Peyer's patch (tissue), 4 donors: Measurements from ENCODE around the gene CYP24A1. TPM values are rescaled to one million over a fixed set of nuclear protein-coding genes. Genes with fewer than 3 reads are reported as not detected.
"Not testable (repeated sequence)": the region's sequence is repeated elsewhere in the genome, so short reads cannot be mapped to it uniquely, and the experiment has no call there.

Experiments used
- DNase-seq, 3 donors: peaks; one replicate each; pipeline ENCODE4 v3.0.0-alpha.2; 2017 to 2019
- H3K27ac ChIP-seq, 4 donors: fragments of 200-600 bp; sonication (generic); one replicate each; pipeline ENCODE4 v1.5.1; 2016 to 2019
- H3K27me3 ChIP-seq, 2 donors: fragments of 200-600 bp; sonication (generic); one replicate each; pipeline ENCODE4 v1.5.1; 2019
- H3K36me3 ChIP-seq, 3 donors: fragments of 200-600 bp; sonication (generic); one replicate each; pipeline ENCODE4 v1.5.1; 2016 to 2019
- H3K4me1 ChIP-seq, 4 donors: fragments of 200-600 bp; sonication (generic); one replicate each; pipeline ENCODE4 v1.5.1; 2016 to 2019
- H3K4me3 ChIP-seq, 4 donors: fragments of 200-600 bp; sonication (generic); 1 replicate in 3 of 4; 2 replicates in 1 of 4; pipeline ENCODE4 v1.5.1; 2016 to 2019; ENCODE audit warnings: mild to moderate bottlenecking in 1 of 4
- H3K9me3 ChIP-seq, 4 donors: fragments of 200-600 bp; sonication (generic); one replicate each; pipeline ENCODE4 v1.5.1; 2016 to 2019; ENCODE audit warnings: mild to moderate bottlenecking in 1 of 4
- POLR2A ChIP-seq, 2 donors: fragments of 450-650 bp; IDR thresholded peaks; one replicate each; pipeline ENCODE4 v1.5.1; 2017; ENCODE audit warnings: antibody characterized with exemption in 2 of 2, mild to moderate bottlenecking in 2 of 2, moderate library complexity in 2 of 2
- total RNA-seq, 4 donors: library from RNA; depleted of rRNA; stranded (reverse); fragments of >200 nt; gene quantifications; one replicate each; pipeline ENCODE4 v1.1.0, GENCODE V29; 2016
- TF ChIP-seq, protein P1 (sequence below), 6 experiments: fragments of 450-650 bp in 4 of 6; fragments of 200-600 bp in 2 of 6; sonication (generic) in 1 of 6; IDR thresholded peaks; one replicate each; pipeline ENCODE4 v1.5.1; 2017 to 2019; ENCODE audit warnings: antibody characterized with exemption in 6 of 6, mild to moderate bottlenecking in 3 of 6, moderate library complexity in 1 of 6

Gene CYP24A1
- total RNA-seq, 4 donors from 2014 or later, result not detected

DNA sequence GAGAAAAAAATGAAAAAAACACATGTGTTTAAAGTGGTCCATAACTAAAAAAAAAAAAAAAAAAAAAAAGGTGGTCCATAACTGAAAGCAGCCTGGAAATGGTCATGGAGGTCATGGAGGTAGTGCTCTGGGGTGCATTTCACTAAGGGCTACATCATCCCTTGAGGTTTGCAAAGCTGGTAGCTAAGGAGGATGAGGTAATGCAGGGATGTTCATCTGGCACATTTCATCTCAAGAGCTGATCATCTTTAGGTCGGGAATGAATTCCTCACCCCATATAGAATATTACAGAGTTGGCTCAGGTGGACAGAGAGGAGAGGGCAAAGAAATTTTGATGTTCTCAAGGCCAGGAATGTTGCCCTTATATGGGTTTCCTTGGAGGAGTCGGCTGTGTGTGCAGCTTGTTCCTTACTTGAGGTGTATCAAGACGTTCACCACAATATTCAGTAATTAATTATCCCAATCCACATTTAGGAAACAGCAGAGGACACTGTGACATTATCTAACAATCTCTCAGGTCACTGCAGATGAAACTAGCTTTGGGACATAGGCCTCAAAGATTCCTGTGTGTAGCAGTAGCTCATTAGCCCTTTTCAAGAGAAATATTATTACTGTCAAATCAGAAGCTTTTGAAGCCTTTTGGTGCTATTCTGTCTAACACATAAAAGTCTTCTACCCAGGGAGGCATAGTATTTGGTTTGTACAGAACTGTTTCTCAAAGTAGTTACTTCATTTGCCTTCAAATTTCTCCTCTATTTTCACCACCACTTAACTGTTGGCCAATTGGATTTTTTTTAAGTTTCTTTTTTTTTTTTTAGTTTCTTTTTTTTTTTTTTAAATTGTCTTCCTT, 46.8 kb downstream of the CYP24A1 start:
- DNase-seq, result no peak
- H3K9me3 ChIP-seq, result no peaks in the 10 kb centered on the region
- TF ChIP-seq, protein P1, sequence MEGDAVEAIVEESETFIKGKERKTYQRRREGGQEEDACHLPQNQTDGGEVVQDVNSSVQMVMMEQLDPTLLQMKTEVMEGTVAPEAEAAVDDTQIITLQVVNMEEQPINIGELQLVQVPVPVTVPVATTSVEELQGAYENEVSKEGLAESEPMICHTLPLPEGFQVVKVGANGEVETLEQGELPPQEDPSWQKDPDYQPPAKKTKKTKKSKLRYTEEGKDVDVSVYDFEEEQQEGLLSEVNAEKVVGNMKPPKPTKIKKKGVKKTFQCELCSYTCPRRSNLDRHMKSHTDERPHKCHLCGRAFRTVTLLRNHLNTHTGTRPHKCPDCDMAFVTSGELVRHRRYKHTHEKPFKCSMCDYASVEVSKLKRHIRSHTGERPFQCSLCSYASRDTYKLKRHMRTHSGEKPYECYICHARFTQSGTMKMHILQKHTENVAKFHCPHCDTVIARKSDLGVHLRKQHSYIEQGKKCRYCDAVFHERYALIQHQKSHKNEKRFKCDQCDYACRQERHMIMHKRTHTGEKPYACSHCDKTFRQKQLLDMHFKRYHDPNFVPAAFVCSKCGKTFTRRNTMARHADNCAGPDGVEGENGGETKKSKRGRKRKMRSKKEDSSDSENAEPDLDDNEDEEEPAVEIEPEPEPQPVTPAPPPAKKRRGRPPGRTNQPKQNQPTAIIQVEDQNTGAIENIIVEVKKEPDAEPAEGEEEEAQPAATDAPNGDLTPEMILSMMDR (IDR thresholded peaks at IDR 0.05), result no peak
- TF ChIP-seq POLR2A (IDR thresholded peaks at IDR 0.05), result no peak
- H3K4me1 ChIP-seq, result no peaks in the 10 kb centered on the region
- H3K27me3 ChIP-seq, result no peaks in the 10 kb centered on the region
- no peaks in the 10 kb centered on the region for H3K36me3 ChIP-seq
- no peak overlapping the region for H3K27ac ChIP-seq
- H3K4me3 ChIP-seq, result no peak overlapping the region

DNA sequence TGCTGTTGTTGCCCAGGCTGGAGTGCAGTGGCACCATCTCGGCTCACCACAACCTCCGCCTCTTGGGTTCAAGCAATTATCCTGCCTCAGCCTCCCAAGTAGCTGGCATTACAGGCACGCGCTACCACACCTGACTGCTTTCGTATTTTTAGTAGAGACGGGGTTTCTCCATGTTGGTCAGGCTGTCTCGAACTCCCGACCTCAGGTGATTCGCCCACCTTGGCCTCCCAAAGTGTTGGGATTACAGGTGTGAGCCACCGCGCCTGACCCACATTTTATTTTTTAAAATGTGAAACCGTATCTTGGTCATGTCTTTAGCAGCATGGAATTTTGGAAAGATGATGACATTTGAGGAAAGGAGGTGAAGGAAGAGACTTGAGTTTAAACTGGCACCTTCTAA, 47.5 kb downstream of the CYP24A1 start:
- not testable (repeated sequence) for DNase-seq, H3K27ac ChIP-seq, H3K36me3 ChIP-seq, H3K9me3 ChIP-seq, H3K4me3 ChIP-seq, H3K4me1 ChIP-seq, H3K27me3 ChIP-seq

DNA sequence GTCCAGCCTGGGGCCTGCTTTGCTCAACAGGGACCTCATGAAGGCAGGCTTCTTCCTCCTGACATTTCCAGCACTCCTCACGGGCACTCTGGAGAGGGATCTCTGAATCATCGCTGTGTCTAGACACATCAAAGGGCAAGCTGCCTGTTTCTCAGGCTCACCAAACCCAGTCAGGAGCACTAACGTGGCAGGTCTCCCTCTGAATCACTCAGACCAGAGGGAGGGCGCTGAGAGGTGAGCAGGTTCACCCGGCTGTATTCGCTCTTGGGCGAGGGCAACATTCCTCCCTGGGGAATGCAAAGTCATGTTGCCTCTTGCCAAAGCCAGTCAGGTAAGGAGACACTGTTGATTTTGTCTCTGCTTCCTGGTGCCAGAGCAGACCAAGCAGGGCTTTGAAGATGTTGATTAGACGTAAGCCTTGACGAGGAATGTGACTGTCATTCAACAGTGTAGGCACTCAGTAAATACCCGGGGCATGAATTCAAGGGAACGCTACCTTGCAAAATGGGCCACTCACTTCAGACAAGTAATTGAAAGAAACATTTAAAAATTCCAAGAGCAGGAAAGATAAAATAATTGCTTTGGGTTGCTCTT, 50.1 kb downstream of the CYP24A1 start:
- no peaks in the 10 kb centered on the region for H3K9me3 ChIP-seq
- H3K4me3 ChIP-seq, result no peak overlapping the region
- no peak for TF ChIP-seq POLR2A (IDR thresholded peaks at IDR 0.05)
- TF ChIP-seq, protein P1 (IDR thresholded peaks at IDR 0.05), result no peak
- H3K27me3 ChIP-seq, result no peaks in the 10 kb centered on the region
- H3K4me1 ChIP-seq, result no peaks in the 10 kb centered on the region
- peak in 2 of 3 donors; percentile 65 to 80 for DNase-seq
- no peaks in the 10 kb centered on the region for H3K36me3 ChIP-seq
- H3K27ac ChIP-seq, result peak overlapping the region in 1 of 4 donors; percentile 65

DNA sequence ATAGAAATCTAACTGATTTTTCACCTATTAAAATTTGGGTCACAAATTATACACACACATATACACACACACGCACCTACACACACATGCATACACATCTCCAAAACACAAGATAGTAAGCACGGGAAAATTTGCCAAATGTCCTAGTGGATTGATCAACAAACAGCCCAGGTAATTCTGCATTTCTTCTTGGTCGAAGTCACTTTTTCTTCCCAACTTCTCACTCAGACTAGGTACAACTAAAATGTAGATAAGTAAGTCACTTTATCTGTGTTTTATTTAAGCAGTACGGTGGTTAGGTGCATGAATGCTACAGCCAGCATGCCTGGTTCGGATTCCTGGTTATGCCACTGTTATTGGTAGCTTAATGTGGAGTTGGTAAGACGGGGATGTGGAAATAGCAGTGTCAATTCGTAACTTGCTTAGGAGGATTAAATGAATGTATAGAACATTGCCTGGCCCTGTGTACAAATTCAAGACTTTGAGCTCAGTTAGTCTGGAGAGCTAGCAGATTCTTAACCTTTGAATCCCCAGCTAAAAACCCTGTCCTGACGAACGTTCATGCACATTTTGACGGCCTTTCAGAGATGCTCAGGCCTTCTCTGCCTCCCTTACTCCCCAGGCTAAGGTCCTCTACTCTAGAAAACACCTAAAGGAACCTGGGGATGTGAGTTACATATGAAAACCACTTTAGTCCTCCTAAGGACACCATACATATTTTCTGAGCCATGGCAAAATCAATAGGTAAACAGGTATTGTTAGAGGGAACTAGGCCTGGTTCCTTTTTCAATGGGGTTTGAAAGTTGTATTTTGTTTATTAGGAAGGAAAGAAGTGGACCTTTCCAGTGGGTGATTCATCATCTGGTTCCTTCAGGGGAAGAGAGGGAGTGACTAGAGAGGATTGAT, 50.9 kb downstream of the CYP24A1 start:
- no peaks in the 10 kb centered on the region for H3K36me3 ChIP-seq
- no peaks in the 10 kb centered on the region for H3K9me3 ChIP-seq
- H3K4me3 ChIP-seq, result no peak overlapping the region
- TF ChIP-seq POLR2A (IDR thresholded peaks at IDR 0.05), result no peak
- TF ChIP-seq, protein P1 (IDR thresholded peaks at IDR 0.05), result no peak
- DNase-seq, result no peak
- H3K27me3 ChIP-seq, result no peaks in the 10 kb centered on the region
- peak overlapping the region in 1 of 4 donors; percentile 65 for H3K27ac ChIP-seq
- no peaks in the 10 kb centered on the region for H3K4me1 ChIP-seq

DNA sequence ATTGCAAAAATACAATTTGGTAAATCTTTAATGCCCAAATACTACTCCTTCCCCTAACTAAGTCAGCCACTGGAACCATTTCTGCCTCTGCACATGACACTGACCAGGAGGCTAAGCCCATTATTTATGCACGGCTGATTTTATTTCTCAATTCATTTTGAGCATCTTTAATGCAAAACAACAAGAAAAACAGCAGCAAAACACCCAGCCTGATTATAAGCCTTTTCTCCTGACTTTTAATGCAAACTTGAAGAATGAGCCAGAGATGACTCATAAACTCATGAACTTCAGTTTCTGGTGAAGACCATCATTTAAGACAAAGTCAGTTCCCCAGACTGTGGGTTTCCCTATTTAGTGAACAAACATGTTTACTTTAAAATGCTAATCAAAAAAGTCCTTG, 51.6 kb downstream of the CYP24A1 start:
- Histone ChIP-seq H3K27ac (no peak overlapping the region), H3K4me1 (no peaks in the 10 kb centered on the region), H3K36me3 (no peaks in the 10 kb centered on the region), H3K4me3 (no peak overlapping the region), H3K9me3 (no peaks in the 10 kb centered on the region), H3K27me3 (no peaks in the 10 kb centered on the region)
- DNase-seq, result no peak
- no peak for TF ChIP-seq POLR2A (IDR thresholded peaks at IDR 0.05)
- TF ChIP-seq, protein P1 (IDR thresholded peaks at IDR 0.05), result no peak
